ENCODE results near the gene MYRIP.
"Not testable (repeated sequence)": the region's sequence is repeated elsewhere in the genome, so short reads cannot be mapped to it uniquely, and the experiment has no call there.

The MYRIP gene

GRCh38 chr3:40042752-40043443 lies 233.5 kb downstream of the MYRIP start:
- no peak for DNase-seq

- DNase-seq: peak in 3 of 14 donors; percentile 3 to 46 (median 23)
Observed at GRCh38 chr3:40043444-40043755, 234.0 kb downstream of the MYRIP start.

- DNase-seq: no peak
Observed at GRCh38 chr3:40044487-40044886, 235.1 kb downstream of the MYRIP start.

- DNase-seq: no peak
Observed at GRCh38 chr3:40045051-40045450, 235.6 kb downstream of the MYRIP start.

- no peak for DNase-seq
Observed at GRCh38 chr3:40046149-40046548, 236.7 kb downstream of the MYRIP start.

GRCh38 chr3:40047406-40047805 lies 238.0 kb downstream of the MYRIP start:
- DNase-seq: no peak

GRCh38 chr3:40053663-40054062 lies 244.3 kb downstream of the MYRIP start:
- no peak for DNase-seq

- no peak for DNase-seq
Observed at GRCh38 chr3:40054568-40055222, 245.3 kb downstream of the MYRIP start.

- DNase-seq: no peak
Observed at GRCh38 chr3:40055361-40055760, 246.0 kb downstream of the MYRIP start.

GRCh38 chr3:40055956-40056355 lies 246.5 kb downstream of the MYRIP start:
- DNase-seq: no peak

GRCh38 chr3:40057077-40057476 lies 247.7 kb downstream of the MYRIP start:
- no peak for DNase-seq

GRCh38 chr3:40057786-40058185 lies 248.4 kb downstream of the MYRIP start:
- DNase-seq: no peak

GRCh38 chr3:40068636-40069035 lies 259.2 kb downstream of the MYRIP start:
- DNase-seq: no peak

GRCh38 chr3:40070816-40071215 lies 261.4 kb downstream of the MYRIP start:
- DNase-seq: no peak

GRCh38 chr3:40071683-40072238 lies 262.4 kb downstream of the MYRIP start:
- no peak for DNase-seq

GRCh38 chr3:40073310-40074007 lies 264.1 kb downstream of the MYRIP start:
- DNase-seq: no peak

- not testable (repeated sequence) for DNase-seq
Observed at GRCh38 chr3:40077139-40077538, 267.7 kb downstream of the MYRIP start.

GRCh38 chr3:40077828-40078492 lies 268.6 kb downstream of the MYRIP start:
- not testable (repeated sequence) for DNase-seq

GRCh38 chr3:40078590-40078989 lies 269.2 kb downstream of the MYRIP start:
- peak in 1 of 14 donors; percentile 54 for DNase-seq

GRCh38 chr3:40079203-40079846 lies 269.9 kb downstream of the MYRIP start:
- DNase-seq: no peak

- no peak for DNase-seq
Observed at GRCh38 chr3:40079847-40080240, 270.4 kb downstream of the MYRIP start.

- no peak for DNase-seq
Observed at GRCh38 chr3:40083066-40083465, 273.7 kb downstream of the MYRIP start.
